Neural cell (in vitro differentiated cells): Measurements from ENCODE around the gene PPEF2.

Experiments used
- EZH2 ChIP-seq: fragments of 200-600, 300-800 bp; shearing (Covaris generic), sonication (generic); IDR thresholded peaks from 2 replicates; pipeline ENCODE4 v1.6.1; 2014; ENCODE audit warnings: antibody characterized with exemption, low read length, borderline replicate concordance, mild to moderate bottlenecking; ENCODE audit not compliant: insufficient read depth, poor library complexity, severe bottlenecking
- TF ChIP-seq, protein P1 (sequence below): fragments of 450-650 bp; IDR thresholded peaks from 2 replicates; pipeline ENCODE4 v1.5.1; 2014; ENCODE audit warnings: antibody characterized with exemption, mild to moderate bottlenecking, moderate library complexity; ENCODE audit not compliant: poor library complexity, severe bottlenecking
- TF ChIP-seq, protein P2 (sequence below): IDR thresholded peaks from 2 replicates; pipeline ENCODE4 v1.6.1; 2012; ENCODE audit warnings: borderline replicate concordance

DNA sequence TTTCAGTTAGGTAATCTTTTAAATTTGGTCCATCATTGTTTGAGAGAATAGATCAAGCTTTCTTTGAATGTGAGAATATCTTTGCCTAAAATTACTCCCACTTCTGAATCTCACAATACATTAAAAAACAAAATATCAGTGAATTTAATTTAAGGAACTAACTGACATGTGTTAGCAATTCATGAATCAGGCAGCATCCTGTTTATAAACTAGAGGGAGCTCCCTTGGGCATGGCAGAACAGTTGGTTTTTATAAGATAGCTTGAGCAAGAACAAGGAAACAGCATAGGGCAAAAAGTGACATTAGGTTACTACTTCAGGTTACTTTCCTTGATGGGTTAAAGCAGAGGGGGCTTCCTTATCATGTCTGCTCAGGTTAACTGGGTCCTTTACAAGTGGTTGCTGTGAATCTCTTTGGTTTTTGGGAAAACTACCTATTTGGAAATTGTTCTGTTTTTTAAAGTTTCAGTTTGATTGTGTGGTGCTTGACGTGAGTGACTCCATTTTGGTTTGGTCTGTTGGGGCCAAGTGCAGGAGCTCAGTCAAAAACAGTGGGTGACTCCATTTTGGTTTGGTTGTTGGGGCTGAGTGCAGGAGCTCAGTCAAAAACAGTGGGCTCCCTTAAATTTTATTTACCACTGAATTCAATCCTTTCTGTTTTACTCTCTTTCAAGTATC lies 68.0 kb downstream of the PPEF2 start:
- TF ChIP-seq, protein P1, sequence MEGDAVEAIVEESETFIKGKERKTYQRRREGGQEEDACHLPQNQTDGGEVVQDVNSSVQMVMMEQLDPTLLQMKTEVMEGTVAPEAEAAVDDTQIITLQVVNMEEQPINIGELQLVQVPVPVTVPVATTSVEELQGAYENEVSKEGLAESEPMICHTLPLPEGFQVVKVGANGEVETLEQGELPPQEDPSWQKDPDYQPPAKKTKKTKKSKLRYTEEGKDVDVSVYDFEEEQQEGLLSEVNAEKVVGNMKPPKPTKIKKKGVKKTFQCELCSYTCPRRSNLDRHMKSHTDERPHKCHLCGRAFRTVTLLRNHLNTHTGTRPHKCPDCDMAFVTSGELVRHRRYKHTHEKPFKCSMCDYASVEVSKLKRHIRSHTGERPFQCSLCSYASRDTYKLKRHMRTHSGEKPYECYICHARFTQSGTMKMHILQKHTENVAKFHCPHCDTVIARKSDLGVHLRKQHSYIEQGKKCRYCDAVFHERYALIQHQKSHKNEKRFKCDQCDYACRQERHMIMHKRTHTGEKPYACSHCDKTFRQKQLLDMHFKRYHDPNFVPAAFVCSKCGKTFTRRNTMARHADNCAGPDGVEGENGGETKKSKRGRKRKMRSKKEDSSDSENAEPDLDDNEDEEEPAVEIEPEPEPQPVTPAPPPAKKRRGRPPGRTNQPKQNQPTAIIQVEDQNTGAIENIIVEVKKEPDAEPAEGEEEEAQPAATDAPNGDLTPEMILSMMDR: no peak
- TF ChIP-seq, protein P2, sequence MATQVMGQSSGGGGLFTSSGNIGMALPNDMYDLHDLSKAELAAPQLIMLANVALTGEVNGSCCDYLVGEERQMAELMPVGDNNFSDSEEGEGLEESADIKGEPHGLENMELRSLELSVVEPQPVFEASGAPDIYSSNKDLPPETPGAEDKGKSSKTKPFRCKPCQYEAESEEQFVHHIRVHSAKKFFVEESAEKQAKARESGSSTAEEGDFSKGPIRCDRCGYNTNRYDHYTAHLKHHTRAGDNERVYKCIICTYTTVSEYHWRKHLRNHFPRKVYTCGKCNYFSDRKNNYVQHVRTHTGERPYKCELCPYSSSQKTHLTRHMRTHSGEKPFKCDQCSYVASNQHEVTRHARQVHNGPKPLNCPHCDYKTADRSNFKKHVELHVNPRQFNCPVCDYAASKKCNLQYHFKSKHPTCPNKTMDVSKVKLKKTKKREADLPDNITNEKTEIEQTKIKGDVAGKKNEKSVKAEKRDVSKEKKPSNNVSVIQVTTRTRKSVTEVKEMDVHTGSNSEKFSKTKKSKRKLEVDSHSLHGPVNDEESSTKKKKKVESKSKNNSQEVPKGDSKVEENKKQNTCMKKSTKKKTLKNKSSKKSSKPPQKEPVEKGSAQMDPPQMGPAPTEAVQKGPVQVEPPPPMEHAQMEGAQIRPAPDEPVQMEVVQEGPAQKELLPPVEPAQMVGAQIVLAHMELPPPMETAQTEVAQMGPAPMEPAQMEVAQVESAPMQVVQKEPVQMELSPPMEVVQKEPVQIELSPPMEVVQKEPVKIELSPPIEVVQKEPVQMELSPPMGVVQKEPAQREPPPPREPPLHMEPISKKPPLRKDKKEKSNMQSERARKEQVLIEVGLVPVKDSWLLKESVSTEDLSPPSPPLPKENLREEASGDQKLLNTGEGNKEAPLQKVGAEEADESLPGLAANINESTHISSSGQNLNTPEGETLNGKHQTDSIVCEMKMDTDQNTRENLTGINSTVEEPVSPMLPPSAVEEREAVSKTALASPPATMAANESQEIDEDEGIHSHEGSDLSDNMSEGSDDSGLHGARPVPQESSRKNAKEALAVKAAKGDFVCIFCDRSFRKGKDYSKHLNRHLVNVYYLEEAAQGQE: no peak
- no peak for TF ChIP-seq EZH2
